Inferior parietal cortex (tissue), 1 donor: ENCODE results near the gene ARSG.
"Not testable (repeated sequence)": the region's sequence is repeated elsewhere in the genome, so short reads cannot be mapped to it uniquely, and the experiment has no call there.

Source experiments
- DNase-seq: peaks from one replicate; pipeline ENCODE4 v3.0.0-alpha.2; 2016; ENCODE audit errors: extremely low spot score

ARSG gene

GRCh38 chr17:68328676-68329075 is 37.4 kb downstream of the ARSG start:
- DNase-seq: no peak

- no peak for DNase-seq
These were observed 38.0 kb downstream of the ARSG start for GRCh38 chr17:68329331-68329730.

- DNase-seq: not testable (repeated sequence)
These were observed 40.6 kb downstream of the ARSG start for GRCh38 chr17:68331932-68332331.

- no peak for DNase-seq
These were observed 43.1 kb downstream of the ARSG start for GRCh38 chr17:68334393-68334792.

GRCh38 chr17:68341482-68341881 is 50.2 kb downstream of the ARSG start:
- no peak for DNase-seq

GRCh38 chr17:68343976-68344375 is 52.7 kb downstream of the ARSG start:
- no peak for DNase-seq

- no peak for DNase-seq
These were observed 53.4 kb downstream of the ARSG start for GRCh38 chr17:68344701-68345136.

- DNase-seq: no peak
These were observed 55.2 kb downstream of the ARSG start for GRCh38 chr17:68346448-68346847.

GRCh38 chr17:68347380-68347779 is 56.1 kb downstream of the ARSG start:
- DNase-seq: no peak

GRCh38 chr17:68349157-68349556 is 57.9 kb downstream of the ARSG start:
- no peak for DNase-seq

- DNase-seq: no peak
These were observed 60.1 kb downstream of the ARSG start for GRCh38 chr17:68351395-68351794.

GRCh38 chr17:68352041-68352440 is 60.7 kb downstream of the ARSG start:
- DNase-seq: no peak

- DNase-seq: not testable (repeated sequence)
These were observed 61.4 kb downstream of the ARSG start for GRCh38 chr17:68352671-68353070.

- no peak for DNase-seq
These were observed 61.8 kb downstream of the ARSG start for GRCh38 chr17:68353111-68353521.

GRCh38 chr17:68354311-68354710 is 63.0 kb downstream of the ARSG start:
- DNase-seq: not testable (repeated sequence)

- not testable (repeated sequence) for DNase-seq
These were observed 63.8 kb downstream of the ARSG start for GRCh38 chr17:68355108-68355507.

- no peak for DNase-seq
These were observed 65.2 kb downstream of the ARSG start for GRCh38 chr17:68356520-68356919.

- no peak for DNase-seq
These were observed 65.7 kb downstream of the ARSG start for GRCh38 chr17:68356949-68357455.

GRCh38 chr17:68357886-68358285 is 66.6 kb downstream of the ARSG start:
- no peak for DNase-seq

GRCh38 chr17:68359791-68360535 is 68.7 kb downstream of the ARSG start:
- no peak for DNase-seq

GRCh38 chr17:68365469-68365868 is 74.2 kb downstream of the ARSG start:
- no peak for DNase-seq

GRCh38 chr17:68368387-68368786 is 77.1 kb downstream of the ARSG start:
- no peak for DNase-seq

GRCh38 chr17:68375566-68375965 is 84.3 kb downstream of the ARSG start:
- DNase-seq: no peak

- not testable (repeated sequence) for DNase-seq
These were observed 84.9 kb downstream of the ARSG start for GRCh38 chr17:68376178-68376577.
